Endometrial microvascular endothelial cells (primary cell): ENCODE results near the gene MYH13. TPM values are rescaled to one million over a fixed set of nuclear protein-coding genes. Genes with fewer than 3 reads are reported as not detected.

Experiments used
- in situ Hi-C: cut with HindIII; loops from 2 replicates; pipeline ENCODE4 v1.10.0; 2017; ENCODE audit warnings: low sequenced_read_pairs, low pct_unique_long_range_greater_than_20kb; ENCODE audit errors: inconsistent ontology term
- total RNA-seq: library from RNA; depleted of rRNA; stranded (reverse); fragments of >200 nt; gene quantifications from one replicate; pipeline ENCODE4 v1.2.3, GENCODE V29; 2015; ENCODE audit errors: inconsistent ontology term

Gene MYH13
- total RNA-seq, 1 donor from 2014 or later: not detected

DNA sequence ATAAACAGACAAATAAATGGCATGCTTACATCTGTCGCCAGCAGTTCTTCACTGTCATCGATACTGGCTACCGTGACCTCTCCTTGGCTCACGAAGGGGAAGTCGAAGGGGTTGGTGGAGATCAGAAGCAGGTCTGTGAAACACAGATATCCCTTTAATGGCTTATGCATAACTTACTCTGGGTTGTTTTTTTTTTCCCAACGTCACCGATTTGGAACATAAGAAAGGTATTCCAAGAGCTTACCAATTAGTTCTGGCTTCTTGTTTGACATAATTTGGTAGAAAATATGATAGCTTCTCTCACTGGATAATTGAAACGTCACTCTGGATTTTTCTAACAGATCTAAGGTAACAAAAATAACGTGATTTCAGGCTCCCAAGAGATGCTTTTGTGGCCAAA, 18.2 kb downstream of the MYH13 start:
- in situ Hi-C loops: no loop called here

DNA sequence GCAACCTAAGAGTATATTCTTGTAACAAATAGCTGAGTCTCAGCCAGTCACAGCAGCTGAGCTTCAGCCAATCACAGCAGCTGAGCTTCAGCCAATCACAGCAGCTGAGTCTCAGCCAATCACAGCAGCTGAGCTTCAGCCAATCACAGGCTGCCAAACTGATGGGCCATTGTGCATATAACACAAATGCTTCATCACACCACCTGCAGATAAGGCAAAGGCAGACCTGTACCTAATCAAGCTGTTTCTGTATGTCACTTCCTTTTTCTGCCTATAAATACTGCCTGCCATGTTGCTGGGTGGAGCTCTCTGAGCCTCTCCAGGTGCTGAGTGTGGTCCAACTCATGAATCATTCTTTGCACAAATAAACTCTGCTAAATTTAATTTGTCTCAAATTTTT, 19.9 kb downstream of the MYH13 start:
- in situ Hi-C loops: no loop called here

DNA sequence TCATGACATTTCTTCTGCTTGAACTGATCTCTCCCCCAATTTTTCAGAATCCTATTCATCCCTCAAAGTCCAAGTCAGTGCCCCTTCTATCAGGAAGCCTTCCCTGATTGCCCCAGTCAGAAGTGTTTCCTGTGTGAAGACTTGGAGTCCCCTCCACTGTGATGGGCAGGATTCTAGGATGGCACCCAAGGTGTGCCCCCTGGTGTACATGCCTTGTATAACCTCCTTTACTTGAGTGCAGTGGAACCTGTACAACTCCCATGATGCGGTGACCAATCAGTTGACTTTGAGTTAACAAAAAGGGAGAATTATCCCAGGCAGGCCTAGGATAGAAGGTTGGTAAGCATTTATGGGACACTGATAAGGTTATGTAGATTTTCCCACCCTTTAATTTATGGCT, 23.4 kb downstream of the MYH13 start:
- in situ Hi-C loops: no loop called here

DNA sequence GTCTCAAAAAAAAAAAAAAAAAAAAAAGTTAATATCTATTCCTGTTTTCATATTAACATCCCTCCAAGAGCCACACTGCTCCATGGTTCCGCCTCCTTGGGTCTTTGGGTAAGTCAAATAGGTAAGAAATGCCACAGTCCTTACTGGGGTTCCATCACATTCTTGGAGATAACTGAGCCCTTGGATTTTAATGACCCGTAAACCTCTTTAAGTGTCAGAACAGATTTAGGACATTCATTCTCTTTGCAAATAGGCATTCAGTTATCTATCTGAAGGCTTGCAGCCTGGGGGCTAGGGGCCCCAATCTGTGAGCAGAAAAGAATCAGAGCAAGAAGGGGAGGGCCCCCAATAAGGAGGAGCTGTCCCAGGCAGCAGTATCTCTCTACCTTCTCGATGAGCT, 28.0 kb downstream of the MYH13 start:
- in situ Hi-C loops: no loop called here

DNA sequence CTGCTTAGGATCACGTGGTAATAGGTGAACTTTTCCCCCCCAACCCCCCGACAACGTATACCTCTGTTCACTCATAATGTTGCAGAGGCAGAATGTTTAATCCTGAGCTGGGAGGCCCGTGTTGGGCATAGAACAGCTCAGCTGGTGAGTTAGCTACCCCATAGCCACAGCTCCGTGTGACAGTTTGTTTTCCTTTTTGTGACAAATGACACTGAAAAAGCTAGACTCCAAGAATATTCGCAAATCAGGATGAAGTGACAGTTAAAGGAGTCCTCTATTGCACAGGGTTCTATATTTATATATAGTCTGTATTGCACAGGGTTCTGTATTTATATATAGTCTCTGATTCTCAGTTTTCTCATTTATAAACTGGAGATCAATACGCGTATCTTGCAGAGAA, 33.8 kb downstream of the MYH13 start:
- in situ Hi-C loops: no loop called here

DNA sequence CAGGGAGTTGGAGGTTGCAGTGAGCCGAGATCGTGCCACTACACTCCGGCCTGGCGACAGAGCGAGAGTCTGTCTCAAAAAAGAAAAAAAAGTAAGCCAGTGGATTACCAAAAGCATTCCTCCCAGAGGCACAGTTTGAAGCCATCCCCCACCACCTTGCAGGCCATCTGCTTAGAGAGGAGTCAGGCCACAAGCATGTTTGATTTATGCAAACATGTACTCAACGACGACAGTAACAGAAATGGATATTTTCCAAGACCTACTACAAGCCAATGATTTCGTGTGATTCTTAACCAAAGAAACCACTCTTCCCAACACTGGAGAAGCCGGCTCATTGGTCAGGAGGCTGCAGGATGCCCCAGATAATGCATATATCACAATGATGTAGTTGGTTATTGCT, 34.8 kb downstream of the MYH13 start:
- in situ Hi-C loops: no loop called here

DNA sequence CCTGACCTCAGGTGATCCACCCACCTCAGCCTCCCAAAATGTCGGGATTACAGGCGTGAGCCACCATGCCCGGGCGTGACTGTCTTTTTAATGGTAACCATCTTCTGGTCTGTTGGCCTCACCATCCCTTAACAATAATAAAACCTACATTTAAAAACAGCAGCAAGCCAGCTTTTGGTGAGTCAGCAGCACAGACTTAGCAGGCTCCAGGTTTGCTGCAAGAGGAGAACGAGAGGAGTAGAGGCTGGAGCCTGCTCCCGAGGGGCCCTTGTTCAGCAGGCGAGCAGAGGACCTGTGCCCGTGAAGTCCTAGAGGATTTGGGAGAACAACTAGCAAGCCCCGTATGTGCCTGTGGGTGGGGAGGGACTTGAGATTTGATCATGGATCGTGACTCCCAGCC, 35.7 kb downstream of the MYH13 start:
- in situ Hi-C loops: no loop called here

DNA sequence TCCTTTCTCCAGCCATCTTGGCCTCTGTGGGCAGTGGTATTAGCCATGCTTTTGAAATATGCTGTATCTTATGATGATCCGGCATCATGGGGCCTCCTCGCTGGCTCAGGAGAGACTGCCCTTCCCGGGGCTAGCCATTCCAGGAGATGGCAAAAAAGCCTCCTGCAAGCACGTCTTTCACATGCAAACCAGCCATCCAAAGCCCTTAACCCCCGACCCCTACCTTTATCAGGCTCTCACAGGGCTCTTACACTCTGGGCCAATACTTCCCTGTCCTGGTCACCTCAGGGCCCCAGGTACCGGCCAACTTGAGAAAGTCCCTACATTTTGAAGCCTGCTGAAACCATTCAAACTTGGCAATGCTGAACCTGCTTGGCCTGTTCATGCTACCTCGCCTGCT, 36.4 kb downstream of the MYH13 start:
- in situ Hi-C loops: no loop called here

DNA sequence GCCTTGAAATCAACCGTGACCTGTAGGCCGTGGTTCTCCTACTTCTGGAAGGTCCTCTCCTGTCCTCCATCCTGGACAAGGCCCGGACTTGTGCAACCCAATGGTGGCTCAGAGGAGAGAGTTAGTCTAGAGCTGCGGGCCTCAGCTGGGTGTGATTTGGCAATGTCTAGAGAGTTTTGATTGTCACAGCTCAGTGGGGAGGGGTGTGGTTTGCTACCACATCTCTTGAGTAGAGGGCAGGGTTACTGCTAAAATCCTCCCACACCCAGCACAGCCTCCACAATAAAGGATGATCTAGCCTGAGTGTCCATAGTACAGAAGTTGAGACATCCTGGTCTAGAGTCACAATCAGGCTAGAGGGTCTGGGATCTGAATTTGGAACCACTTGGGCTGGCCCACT, 40.3 kb downstream of the MYH13 start:
- in situ Hi-C loops: no loop called here

DNA sequence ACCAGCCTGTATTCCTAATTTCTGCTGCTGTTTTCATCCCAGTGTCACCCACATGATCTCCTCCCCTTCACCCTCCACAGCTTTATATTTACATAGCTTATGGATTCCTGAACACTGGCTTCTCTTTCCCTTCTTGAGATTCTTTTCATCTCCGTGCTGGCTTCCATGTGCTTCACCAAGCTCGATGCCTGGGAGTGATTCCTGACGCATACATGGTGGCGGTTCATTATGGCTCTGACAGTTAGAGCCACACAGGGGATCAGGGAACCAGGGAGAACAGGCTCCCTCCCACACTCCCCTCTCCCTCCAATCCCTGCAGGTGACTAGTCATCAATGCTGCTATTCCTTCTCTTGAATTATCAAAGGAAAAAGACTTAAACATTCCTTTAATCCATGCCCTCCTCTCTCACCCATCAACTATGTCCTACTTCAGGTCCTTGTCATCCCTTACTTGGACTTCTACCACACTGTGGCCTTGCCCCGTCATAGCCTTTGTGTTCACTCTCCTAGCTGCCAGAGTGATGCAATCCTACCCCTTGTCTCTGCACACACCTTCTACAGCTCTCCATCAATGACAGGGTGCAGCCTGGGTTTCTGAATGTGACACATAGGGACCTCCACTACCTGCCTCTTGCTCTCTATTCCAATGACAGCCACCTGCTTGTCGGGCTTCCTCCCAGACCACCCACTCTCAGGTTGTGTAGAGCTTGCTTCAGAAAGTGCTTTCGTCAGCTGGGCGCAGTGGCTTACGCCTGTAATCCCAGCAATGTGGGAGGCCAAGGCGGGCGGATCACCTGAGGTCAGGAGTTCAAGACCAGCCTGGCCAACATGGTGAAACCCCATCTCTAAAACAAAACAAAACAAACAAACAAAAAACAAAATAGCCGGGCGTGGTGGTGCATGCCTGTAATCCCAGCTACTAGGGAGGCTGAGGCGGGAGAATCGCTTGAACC, 43.6 kb downstream of the MYH13 start:
- in situ Hi-C loops: no loop called here

DNA sequence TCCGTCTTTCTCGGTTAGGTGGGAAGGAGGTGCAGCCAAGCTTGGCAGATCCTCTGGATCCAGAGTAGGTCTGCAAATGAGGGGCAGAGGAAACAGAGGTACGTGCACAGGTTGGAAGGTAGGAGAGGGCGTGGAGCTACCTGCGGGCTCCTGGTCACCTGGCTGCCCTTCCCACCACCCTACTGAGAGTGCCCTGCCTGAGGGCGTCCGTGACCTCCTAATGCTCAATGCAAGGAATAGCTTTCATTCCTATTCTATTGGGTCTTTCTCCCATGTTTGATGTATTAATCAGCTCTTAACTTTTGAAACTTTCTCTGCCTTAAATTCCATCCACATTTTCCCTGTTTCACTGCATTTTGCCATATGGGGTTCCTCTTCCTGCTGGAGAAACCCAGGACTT, 44.6 kb downstream of the MYH13 start:
- in situ Hi-C loops: no loop called here

DNA sequence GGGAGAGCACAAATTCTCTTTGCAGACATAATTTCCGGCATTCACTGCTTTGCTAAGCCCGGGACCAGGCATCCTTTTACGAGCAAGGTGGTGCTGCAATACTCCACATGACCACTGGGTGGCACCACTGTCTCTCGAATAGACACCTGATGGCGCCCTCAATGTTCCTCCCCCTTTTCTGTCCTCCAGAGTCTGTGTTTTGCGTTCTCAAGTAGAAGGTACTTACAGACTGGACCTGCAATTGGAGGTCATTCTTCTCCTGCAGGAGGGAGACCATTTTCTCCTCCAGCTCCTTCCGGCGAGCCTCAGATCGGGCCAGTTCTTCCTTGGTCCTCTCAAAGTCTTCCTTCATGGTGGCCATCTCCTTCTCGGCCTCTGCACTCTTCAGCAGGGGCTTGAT, 45.2 kb downstream of the MYH13 start:
- in situ Hi-C loops: no loop called here

DNA sequence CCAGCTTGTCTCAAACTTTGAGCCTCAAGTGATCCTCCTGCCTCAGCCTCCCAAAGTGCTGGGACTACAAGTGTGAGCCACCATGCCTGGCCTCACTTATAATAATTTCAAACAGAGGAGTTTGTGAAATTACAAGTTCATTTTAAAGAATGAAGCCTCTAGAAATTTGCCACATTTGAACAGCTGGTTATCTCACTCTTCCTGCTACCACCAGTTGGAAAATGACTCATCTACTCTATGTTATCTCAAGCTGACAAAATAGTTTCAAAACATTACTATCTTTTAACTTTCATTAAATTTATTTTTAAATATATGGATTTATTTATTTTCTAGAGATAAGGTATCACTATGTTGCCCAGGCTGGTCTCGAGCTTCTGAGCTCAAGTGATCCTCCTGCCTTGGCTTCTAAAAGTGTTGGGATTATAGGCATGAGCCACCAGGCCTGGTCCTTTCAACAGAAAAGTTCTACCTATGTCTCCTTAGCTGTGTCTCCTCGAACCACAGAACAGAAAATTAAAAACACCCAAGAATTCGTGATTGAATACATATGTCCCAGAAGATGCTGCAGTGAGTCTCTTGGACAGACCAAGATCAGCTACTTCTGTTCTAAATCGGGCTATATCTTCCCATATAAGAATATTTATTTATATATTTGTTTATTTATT, 47.6 kb downstream of the MYH13 start:
- in situ Hi-C loops: no loop called here

DNA sequence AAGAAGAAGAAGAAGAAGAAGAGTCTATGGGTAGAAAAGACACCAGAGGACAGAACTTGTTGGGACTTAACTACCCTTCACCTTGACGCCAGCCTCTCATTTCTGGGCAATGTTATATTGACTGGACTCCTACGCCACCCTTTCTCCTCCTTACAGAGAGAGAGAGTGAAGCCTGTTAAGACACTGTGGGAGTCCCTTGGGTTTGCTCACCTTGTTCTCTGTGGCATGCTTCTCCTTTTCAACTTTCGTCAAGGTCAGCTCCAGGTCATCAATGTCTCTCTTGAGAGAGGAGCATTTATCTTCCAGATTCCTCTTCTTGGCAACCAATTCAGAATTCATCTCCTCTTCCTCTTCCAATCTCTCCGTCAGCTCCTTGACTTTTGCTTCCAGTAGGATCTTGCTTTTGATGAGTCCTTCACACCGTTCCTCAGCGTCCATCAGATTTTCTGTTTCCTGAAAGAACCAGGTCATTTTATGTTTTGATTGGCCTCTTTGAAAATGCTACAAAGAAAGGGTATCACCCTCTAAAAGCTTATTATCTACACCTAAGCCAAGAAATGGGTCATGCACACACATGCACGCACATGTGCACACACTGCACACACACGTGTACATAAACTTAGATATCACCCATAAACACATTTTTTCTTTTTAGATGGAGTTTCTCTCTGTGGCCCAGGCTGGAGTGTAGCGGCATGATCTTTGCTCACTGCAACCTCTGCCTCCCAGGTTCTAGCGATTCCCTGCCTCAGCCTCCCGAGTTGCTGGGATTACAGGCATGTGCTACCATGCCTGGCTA, 48.8 kb downstream of the MYH13 start:
- in situ Hi-C loops: no loop called here

DNA sequence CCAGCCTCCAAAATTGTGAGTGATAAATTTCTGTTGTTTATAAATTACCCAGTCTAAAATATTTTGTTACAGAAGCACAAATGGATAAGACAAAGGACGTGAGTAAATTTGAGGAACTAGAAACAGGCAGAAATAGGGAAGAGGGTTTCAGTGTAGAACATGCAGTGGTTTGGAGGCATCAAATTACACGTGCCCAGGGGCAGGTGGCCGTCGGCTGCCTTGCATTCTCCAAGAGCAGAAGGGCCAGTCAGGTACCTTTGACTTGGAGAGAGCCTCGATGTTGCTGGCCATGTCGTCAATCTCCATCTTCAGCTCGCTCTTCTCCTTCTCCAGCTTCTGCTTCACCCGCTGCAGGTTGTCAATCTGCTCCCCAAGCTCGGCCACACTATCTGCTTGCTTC, 54.3 kb downstream of the MYH13 start:
- in situ Hi-C loops: no loop called here

DNA sequence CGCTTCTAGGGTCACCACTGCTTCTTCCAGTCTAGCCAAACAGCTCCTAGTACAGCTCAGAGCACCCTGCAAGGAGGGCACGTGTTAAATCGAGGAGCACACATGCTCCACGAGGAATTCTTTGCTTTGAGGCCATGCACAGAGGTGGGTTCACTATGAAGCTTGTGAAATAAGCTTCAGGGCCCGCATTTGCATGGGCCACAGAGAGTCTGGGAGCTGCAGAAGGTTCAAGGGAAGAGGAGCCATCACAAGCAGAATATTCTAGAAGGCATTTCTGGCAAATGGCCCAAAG, 55.3 kb downstream of the MYH13 start:
- in situ Hi-C loops: no loop called here

DNA sequence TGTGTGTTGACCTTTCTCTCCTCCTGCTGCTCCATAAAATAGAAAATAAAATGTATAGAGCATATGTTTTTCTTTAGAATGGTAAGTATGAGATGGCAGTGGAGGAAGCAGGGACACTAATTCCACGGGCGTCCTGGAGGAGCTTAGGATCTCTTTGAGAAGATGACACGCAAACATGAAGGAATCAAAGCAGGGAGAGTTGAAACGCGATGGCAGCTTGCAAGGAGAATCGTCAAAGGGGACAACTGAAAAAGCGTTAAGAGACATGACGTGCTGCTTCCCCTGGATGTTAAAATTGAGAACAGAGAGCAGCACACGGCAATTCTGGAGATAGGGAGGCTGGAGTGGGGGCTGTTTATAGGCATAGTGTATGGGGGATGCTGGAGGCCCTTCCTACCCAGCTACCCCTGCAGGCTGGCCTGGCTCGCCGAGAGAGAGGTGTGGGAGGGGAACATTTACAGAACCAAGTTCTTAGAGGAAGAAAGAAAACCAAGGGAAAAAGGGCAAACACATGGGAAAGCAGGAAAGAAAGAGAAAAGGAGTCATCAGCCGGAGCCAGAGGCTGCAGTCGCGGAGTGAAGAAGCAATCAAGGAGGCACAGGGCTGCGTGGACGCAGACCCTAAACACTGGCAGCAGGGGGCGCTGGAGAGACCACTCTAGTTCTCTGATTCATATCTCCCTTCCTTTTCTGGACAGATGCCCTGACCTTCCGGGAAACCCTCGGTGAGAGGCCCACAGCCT, 55.8 kb downstream of the MYH13 start:
- in situ Hi-C loops: no loop called here

DNA sequence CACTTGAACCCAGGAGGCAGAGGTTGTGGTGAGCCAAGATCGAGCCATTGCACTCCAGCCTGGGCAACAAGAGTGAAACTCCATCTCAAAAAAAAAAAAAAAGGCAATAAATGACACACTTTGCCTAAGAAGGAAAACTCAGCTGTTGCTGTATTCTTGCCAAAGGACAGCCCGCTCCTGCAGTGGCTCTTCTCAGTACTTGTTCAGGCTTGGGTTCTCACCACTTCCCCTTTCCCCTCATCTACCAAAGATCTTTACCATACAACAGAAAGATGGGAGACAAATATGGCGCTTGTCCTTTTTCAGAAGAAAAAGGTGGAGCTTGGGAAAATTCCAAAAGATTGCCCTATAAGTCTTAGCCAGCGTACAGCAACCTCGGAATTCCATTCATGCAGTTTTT, 58.5 kb downstream of the MYH13 start:
- in situ Hi-C loops: no loop called here

DNA sequence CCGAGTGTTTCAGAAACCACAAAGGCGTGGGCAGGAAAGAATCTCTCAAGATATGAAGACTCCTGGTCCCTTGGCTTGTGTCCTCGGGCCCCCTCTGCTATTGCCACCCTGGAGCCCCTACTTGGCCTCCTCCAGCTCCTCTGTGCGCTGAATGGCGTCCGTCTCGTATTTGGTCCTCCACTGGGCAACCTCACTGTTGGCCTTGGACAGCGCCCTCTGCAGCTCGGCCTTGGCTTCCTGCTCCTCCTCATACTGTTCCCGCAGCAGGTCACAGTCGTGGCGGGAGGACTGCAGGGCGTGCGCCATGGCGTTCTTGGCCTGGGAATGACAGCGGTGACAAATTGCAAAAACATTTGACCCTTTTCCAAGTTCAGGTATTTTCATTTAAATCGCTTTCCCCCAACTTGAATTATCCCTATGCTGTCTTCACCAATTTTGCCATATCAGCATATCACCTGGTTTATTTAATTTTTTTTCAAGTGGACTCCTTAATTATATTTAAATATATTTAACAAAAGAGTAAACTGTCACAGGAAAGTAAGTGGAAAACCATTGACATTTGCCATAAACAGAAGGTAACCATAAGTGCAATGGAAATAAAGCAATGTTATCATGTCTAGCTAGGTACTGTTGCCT, 59.7 kb downstream of the MYH13 start:
- in situ Hi-C loops: no loop called here
